H9 (cell line): ENCODE data around the gene CAVIN2. TPM values are rescaled to one million over a fixed set of nuclear protein-coding genes. Genes with fewer than 3 reads are reported as not detected.

Experiments used
- DNase-seq: peaks from one replicate; pipeline ENCODE4 v3.0.0-alpha.2; 2017
- H2AFZ ChIP-seq: one replicate; pipeline ENCODE4 v1.6.1; 2013; ENCODE audit warnings: mild to moderate bottlenecking, low read length, control low read depth, moderate library complexity
- H2AK5ac ChIP-seq: 2 replicates; pipeline ENCODE4 v1.6.1; 2013; ENCODE audit warnings: low read length, control low read depth, mixed read lengths; ENCODE audit not compliant: insufficient read length
- H2BK120ac ChIP-seq: one replicate; pipeline ENCODE4 v1.6.1; 2013; ENCODE audit warnings: low read depth, mild to moderate bottlenecking, low read length, control low read depth, inconsistent platforms; ENCODE audit not compliant: poor library complexity, severe bottlenecking
- H2BK12ac ChIP-seq: 2 replicates; pipeline ENCODE4 v1.6.1; 2013; ENCODE audit warnings: low read length, control low read depth, mixed read lengths, low read depth; ENCODE audit not compliant: insufficient read length
- H2BK15ac ChIP-seq: 2 replicates; pipeline ENCODE4 v1.6.1; 2013; ENCODE audit warnings: low read depth, low read length, control low read depth
- H2BK20ac ChIP-seq: one replicate; pipeline ENCODE4 v1.6.1; 2013; ENCODE audit warnings: low read depth, mild to moderate bottlenecking, low read length, control low read depth, inconsistent platforms; ENCODE audit not compliant: poor library complexity, severe bottlenecking
- H2BK5ac ChIP-seq: 2 replicates; pipeline ENCODE4 v1.6.1; 2013; ENCODE audit warnings: low read length, control low read depth, mixed read lengths; ENCODE audit not compliant: insufficient read length
- H3K14ac ChIP-seq: 2 replicates; pipeline ENCODE4 v1.6.1; 2013; ENCODE audit warnings: low read length, control low read depth; ENCODE audit not compliant: insufficient read depth
- H3K18ac ChIP-seq: 2 replicates; pipeline ENCODE4 v1.6.1; 2013; ENCODE audit warnings: low read depth, mild to moderate bottlenecking, mixed read lengths, low read length, control low read depth; ENCODE audit not compliant: insufficient read length
- H3K23ac ChIP-seq: 2 replicates; pipeline ENCODE4 v1.6.1; 2013; ENCODE audit warnings: low read length, control low read depth, mixed read lengths, low read depth; ENCODE audit not compliant: insufficient read length
- H3K23me2 ChIP-seq: 2 replicates; pipeline ENCODE4 v1.6.1; 2013; ENCODE audit warnings: low read depth, mild to moderate bottlenecking, mixed read lengths, low read length, control low read depth; ENCODE audit not compliant: insufficient read length, poor library complexity, severe bottlenecking
- H3K27ac ChIP-seq: 2 replicates; pipeline ENCODE4 v1.5.1; 2013; ENCODE audit warnings: low read length, control low read depth, mixed read lengths, low read depth; ENCODE audit not compliant: insufficient read length
- H3K27me3 ChIP-seq: 2 replicates; pipeline ENCODE4 v1.6.1; 2013; ENCODE audit warnings: low read length, control low read depth, inconsistent platforms; ENCODE audit not compliant: insufficient read depth
- H3K4ac ChIP-seq: 2 replicates; pipeline ENCODE4 v1.6.1; 2013; ENCODE audit warnings: low read depth, mild to moderate bottlenecking, control low read depth, inconsistent platforms, low read length, moderate library complexity
- H3K4me1 ChIP-seq: 2 replicates; pipeline ENCODE4 v1.6.1; 2013; ENCODE audit warnings: low read length, control low read depth, inconsistent platforms; ENCODE audit not compliant: insufficient read depth
- H3K4me2 ChIP-seq: 2 replicates; pipeline ENCODE4 v1.6.1; 2013; ENCODE audit warnings: low read length, control low read depth, mixed read lengths; ENCODE audit not compliant: insufficient read length, insufficient read depth
- H3K56ac ChIP-seq: 2 replicates; pipeline ENCODE4 v1.6.1; 2013; ENCODE audit warnings: low read depth, mild to moderate bottlenecking, mixed read lengths, low read length, control low read depth; ENCODE audit not compliant: insufficient read length
- H3K79me1 ChIP-seq: 2 replicates; pipeline ENCODE4 v1.6.1; 2013; ENCODE audit warnings: low read depth, mild to moderate bottlenecking, moderate library complexity, low read length, control low read depth, inconsistent platforms; ENCODE audit not compliant: insufficient read depth, poor library complexity, severe bottlenecking
- H3K79me2 ChIP-seq: 2 replicates; pipeline ENCODE4 v1.6.1; 2013; ENCODE audit warnings: low read length, control low read depth, inconsistent platforms; ENCODE audit not compliant: insufficient read depth
- H3K9ac ChIP-seq: 2 replicates; pipeline ENCODE4 v1.6.1; 2013; ENCODE audit warnings: low read length, control low read depth, mixed read lengths; ENCODE audit not compliant: insufficient read length; ENCODE audit errors: extremely low read depth
- H3K9me3 ChIP-seq: one replicate; pipeline ENCODE4 v1.6.1; 2013; ENCODE audit warnings: low read depth, low read length, inconsistent platforms; ENCODE audit not compliant: control insufficient read depth
- H3T11ph ChIP-seq: one replicate; pipeline ENCODE4 v1.6.1; 2013; ENCODE audit warnings: mild to moderate bottlenecking, low read length, control low read depth, inconsistent platforms
- H4K20me1 ChIP-seq: one replicate; pipeline ENCODE4 v1.6.1; 2013; ENCODE audit not compliant: control insufficient read depth, insufficient read length, insufficient read depth
- H4K5ac ChIP-seq: 2 replicates; pipeline ENCODE4 v1.6.1; 2013; ENCODE audit warnings: low read depth, mild to moderate bottlenecking, mixed read lengths, low read length, control low read depth; ENCODE audit not compliant: insufficient read length
- H4K8ac ChIP-seq: replicated peaks from 2 replicates; pipeline ENCODE4 v1.6.1; 2013; ENCODE audit warnings: low read length, control low read depth, mixed read lengths, low read depth; ENCODE audit not compliant: insufficient read length
- H4K91ac ChIP-seq: 2 replicates; pipeline ENCODE4 v1.6.1; 2013; ENCODE audit warnings: low read depth, mild to moderate bottlenecking, moderate library complexity, mixed read lengths, low read length, control low read depth; ENCODE audit not compliant: insufficient read length
- H3K27ac Mint-ChIP-seq, 3 experiments: 2 replicates in 2 of 3; 3 replicates in 1 of 3; pipeline ENCODE4 v1.8.0; 2020 to 2021; ENCODE audit warnings: mixed read lengths in 3 of 3, mild to moderate bottlenecking in 1 of 3, moderate library complexity in 1 of 3
- H3K27me3 Mint-ChIP-seq: 2 replicates; pipeline ENCODE4 v1.8.0; 2021; ENCODE audit warnings: low read depth, mild to moderate bottlenecking, moderate library complexity, mixed read lengths
- H3K36me3 Mint-ChIP-seq, 3 experiments: 2 replicates in 2 of 3; 3 replicates in 1 of 3; pipeline ENCODE4 v1.8.0; 2020 to 2021; ENCODE audit warnings: low read depth in 3 of 3, mixed read lengths in 3 of 3; ENCODE audit not compliant: insufficient read depth in 1 of 3
- H3K4me1 Mint-ChIP-seq, 2 experiments: 2 replicates each; pipeline ENCODE4 v1.8.0; 2020; ENCODE audit warnings: mixed read lengths in 2 of 2
- H3K4me3 Mint-ChIP-seq, 2 experiments: 2 replicates in 1 of 2; 3 replicates in 1 of 2; pipeline ENCODE4 v1.8.0; 2020 to 2021; ENCODE audit warnings: mild to moderate bottlenecking in 2 of 2, mixed read lengths in 2 of 2, moderate library complexity in 1 of 2
- H3K9me3 Mint-ChIP-seq, 2 experiments: 2 replicates in 1 of 2; 3 replicates in 1 of 2; pipeline ENCODE4 v1.8.0; 2020; ENCODE audit warnings: mild to moderate bottlenecking in 2 of 2, mixed read lengths in 2 of 2, moderate library complexity in 1 of 2
- CTCF ChIP-seq: fragments of 200-600 bp; sonication (generic); conservative IDR thresholded peaks from 3 replicates; pipeline ENCODE4 v1.8.0; 2021; ENCODE audit warnings: antibody characterized with exemption, mild to moderate bottlenecking
- WGBS: extraction: QIAGEN DNeasy Blood & Tissue Kit; methylation state at CpG from one replicate; pipeline ENCODE4 v1.1.7; 2013; ENCODE audit warnings: missing lambda C conversion rate, low lambda C conversion rate, mixed read lengths; ENCODE audit not compliant: insufficient read length; ENCODE audit errors: extremely low coverage; 5-methylcytosine and 5-hydroxymethylcytosine counted together
- total RNA-seq: library from RNA; stranded (reverse); gene quantifications from 2 replicates; pipeline ENCODE4 v1.2.1, GENCODE V29; 2021

The CAVIN2 gene
- total RNA-seq, 1 experiment from 2014 or later: not detected

GRCh38 chr2:191821078-191821477, 25.8 kb downstream of the CAVIN2 start:
- Mint-ChIP-seq H3K27ac (no peak overlapping the region), H3K36me3 (peaks cover 0 to 4% (median 1%) of the 10 kb centered on the region in 3 experiments; a peak in 1 of 7 replicates), H3K9me3 (no peaks in the 10 kb centered on the region), H3K27me3 (no peaks in the 10 kb centered on the region; the same call in 1 of the 2 replicates), H3K4me1 (peaks cover 3 to 7% of the 10 kb centered on the region in 2 experiments; a peak in 2 of 4 replicates), H3K4me3 (no peak overlapping the region)
- WGBS: no CpG with 5 or more reads among the region's 1 CpG
- no peak overlapping the region for H3K4me2 ChIP-seq
- H3K56ac ChIP-seq: no peak overlapping the region
- H3K79me2 ChIP-seq: no peaks in the 10 kb centered on the region
- H3K4me1 ChIP-seq: no peaks in the 10 kb centered on the region
- H3K23me2 ChIP-seq: no peaks in the 10 kb centered on the region
- H3K4ac ChIP-seq: no peak overlapping the region
- no peak overlapping the region for H3K18ac ChIP-seq
- H3K9ac ChIP-seq: no peak overlapping the region
- no peaks in the 10 kb centered on the region for H3K79me1 ChIP-seq
- H2BK5ac ChIP-seq: no peak overlapping the region
- H4K5ac ChIP-seq: no peak overlapping the region
- no peak overlapping the region for H3K14ac ChIP-seq
- H2BK120ac ChIP-seq: no peak overlapping the region
- no peak overlapping the region for H2BK12ac ChIP-seq
- no peaks in the 10 kb centered on the region for H4K20me1 ChIP-seq
- H3K27me3 ChIP-seq: no peaks in the 10 kb centered on the region
- no peak overlapping the region for H2BK20ac ChIP-seq
- no peak overlapping the region for H3T11ph ChIP-seq
- H3K27ac ChIP-seq: no peak overlapping the region
- no peak overlapping the region for H4K91ac ChIP-seq
- no peak for TF ChIP-seq CTCF
- H2BK15ac ChIP-seq: no peak overlapping the region
- H2AK5ac ChIP-seq: no peak overlapping the region
- DNase-seq: no peak
- H3K23ac ChIP-seq: no peak overlapping the region
- no peak overlapping the region for H2AFZ ChIP-seq
- H4K8ac ChIP-seq: no peak overlapping the region
- no peaks in the 10 kb centered on the region for H3K9me3 ChIP-seq
